SK-N-SH treated with all-trans-retinoic acid at 6 μM for 48 hours (cell line): ENCODE data around the gene MRPL58.

Source experiments
- ATAC-seq: fragments of 200-7000 bp; cut with Tn5 transposase; 3 replicates; pipeline ENCODE4 v1.9.1; 2020; ENCODE audit warnings: mild to moderate bottlenecking, moderate library complexity
- ARNTL ChIP-seq: fragments of 450-650 bp; formaldehyde crosslinking; IDR thresholded peaks from 2 replicates; pipeline ENCODE4 v1.5.0; 2020; ENCODE audit warnings: low read depth, mild to moderate bottlenecking, moderate library complexity, borderline replicate concordance
- BACH2 ChIP-seq: fragments of 250-450 bp; sonication (Bioruptor Pico); IDR thresholded peaks from 2 replicates; pipeline ENCODE4 v1.9.0; 2021; ENCODE audit warnings: mild to moderate bottlenecking, borderline replicate concordance
- CREB5 ChIP-seq: fragments of 250-450 bp; sonication (Bioruptor Pico); IDR thresholded peaks from 2 replicates; pipeline ENCODE4 v1.5.1; 2020; ENCODE audit warnings: low read depth, mild to moderate bottlenecking, moderate library complexity
- CSDC2 ChIP-seq: fragments of 250-450 bp; sonication (Bioruptor Pico); IDR thresholded peaks from 2 replicates; pipeline ENCODE4 v1.5.0; 2020; ENCODE audit warnings: mild to moderate bottlenecking, moderate library complexity
- ESRRG ChIP-seq: fragments of 250-450 bp; sonication (Bioruptor Pico); IDR thresholded peaks from 2 replicates; pipeline ENCODE4 v1.6.1; 2021; ENCODE audit warnings: mild to moderate bottlenecking
- GLIS3 ChIP-seq: fragments of 250-450 bp; sonication (Bioruptor Pico); IDR thresholded peaks from 2 replicates; pipeline ENCODE4 v1.5.0; 2020; ENCODE audit warnings: mild to moderate bottlenecking, moderate library complexity
- ISL1 ChIP-seq: fragments of 250-450 bp; sonication (Bioruptor Pico); IDR thresholded peaks from 2 replicates; pipeline ENCODE4 v2.1.2; 2022; ENCODE audit warnings: mild to moderate bottlenecking, moderate library complexity
- OSR1 ChIP-seq: fragments of 250-450 bp; sonication (Bioruptor Pico); IDR thresholded peaks from 2 replicates; pipeline ENCODE4 v1.8.0; 2022; ENCODE audit warnings: moderate library complexity, mild to moderate bottlenecking, inconsistent platforms
- PATZ1 ChIP-seq: fragments of 250-450 bp; sonication (Bioruptor Pico); IDR thresholded peaks from 2 replicates; pipeline ENCODE4 v1.8.0; 2020; ENCODE audit warnings: mild to moderate bottlenecking, moderate library complexity, borderline replicate concordance
- POU6F1 ChIP-seq: fragments of 250-450 bp; sonication (Bioruptor Pico); IDR thresholded peaks from 2 replicates; pipeline ENCODE4 v1.8.0; 2021; ENCODE audit warnings: low read depth, mild to moderate bottlenecking, moderate library complexity, borderline replicate concordance
- PPARA ChIP-seq: fragments of 250-450 bp; sonication (Bioruptor Pico); IDR thresholded peaks from 2 replicates; pipeline ENCODE4 v1.5.0; 2020; ENCODE audit warnings: mild to moderate bottlenecking, borderline replicate concordance
- SNAI2 ChIP-seq: fragments of 250-450 bp; sonication (Bioruptor Pico); IDR thresholded peaks from 2 replicates; pipeline ENCODE4 v1.5.0; 2020; ENCODE audit warnings: mild to moderate bottlenecking, moderate library complexity
- TCF4 ChIP-seq: fragments of 250-450 bp; sonication (Bioruptor Pico); IDR thresholded peaks from 2 replicates; pipeline ENCODE4 v1.8.0; 2021; ENCODE audit warnings: mild to moderate bottlenecking, moderate library complexity, borderline replicate concordance
- TSHZ2 ChIP-seq: fragments of 250-450 bp; sonication (Bioruptor Pico); IDR thresholded peaks from 2 replicates; pipeline ENCODE4 v1.5.0; 2020; ENCODE audit warnings: mild to moderate bottlenecking, moderate library complexity
- ZC3H10 ChIP-seq: fragments of 250-450 bp; sonication (Bioruptor Pico); IDR thresholded peaks from 2 replicates; pipeline ENCODE4 v1.5.1; 2021; ENCODE audit warnings: mild to moderate bottlenecking, moderate library complexity
- ZFP3 ChIP-seq: fragments of 250-450 bp; sonication (Bioruptor Pico); IDR thresholded peaks from 2 replicates; pipeline ENCODE4 v1.5.0; 2020; ENCODE audit warnings: mild to moderate bottlenecking, moderate library complexity
- ZFP30 ChIP-seq: fragments of 450-650 bp; formaldehyde crosslinking; IDR thresholded peaks from 2 replicates; pipeline ENCODE4 v1.5.0; 2022; ENCODE audit warnings: mild to moderate bottlenecking, moderate library complexity
- ZNF565 ChIP-seq: fragments of 450-650 bp; formaldehyde crosslinking; conservative IDR thresholded peaks from 2 replicates; pipeline ENCODE4 v1.5.0; 2020; ENCODE audit warnings: low read depth, mild to moderate bottlenecking, moderate library complexity
- ZNF70 ChIP-seq: fragments of 450-650 bp; formaldehyde crosslinking; IDR thresholded peaks from 2 replicates; pipeline ENCODE4 v1.5.0; 2020; ENCODE audit warnings: mild to moderate bottlenecking, moderate library complexity
- ZNF8 ChIP-seq: fragments of 450-650 bp; formaldehyde crosslinking; IDR thresholded peaks from 2 replicates; pipeline ENCODE4 v1.5.0; 2020; ENCODE audit warnings: mild to moderate bottlenecking, moderate library complexity
- TF ChIP-seq, protein P1 (sequence below): fragments of 250-450 bp; sonication (Bioruptor Pico); IDR thresholded peaks from 2 replicates; pipeline ENCODE4 v1.5.1; 2021; ENCODE audit warnings: mild to moderate bottlenecking, moderate library complexity

MRPL58 gene

GRCh38 chr17:75008373-75008772 is 4.1 kb upstream of the MRPL58 start:
- TF ChIP-seq PPARA (CRISPR knock-in tag) (no peak), ZNF8 (CRISPR knock-in tag) (no peak), PATZ1 (CRISPR knock-in tag) (no peak), ZNF565 (CRISPR knock-in tag) (no peak), ZC3H10 (no peak), OSR1 (no peak), ZNF70 (CRISPR knock-in tag) (no peak), GLIS3 (CRISPR knock-in tag) (no peak), ZFP30 (CRISPR knock-in tag) (no peak), TCF4 (CRISPR knock-in tag) (no peak), ARNTL (CRISPR knock-in tag) (no peak), TSHZ2 (CRISPR knock-in tag) (no peak), SNAI2 (CRISPR knock-in tag) (no peak), CREB5 (no peak), ZFP3 (no peak), ISL1 (CRISPR knock-in tag) (no peak), CSDC2 (CRISPR knock-in tag) (no peak)
- ATAC-seq: no peak

DNA sequence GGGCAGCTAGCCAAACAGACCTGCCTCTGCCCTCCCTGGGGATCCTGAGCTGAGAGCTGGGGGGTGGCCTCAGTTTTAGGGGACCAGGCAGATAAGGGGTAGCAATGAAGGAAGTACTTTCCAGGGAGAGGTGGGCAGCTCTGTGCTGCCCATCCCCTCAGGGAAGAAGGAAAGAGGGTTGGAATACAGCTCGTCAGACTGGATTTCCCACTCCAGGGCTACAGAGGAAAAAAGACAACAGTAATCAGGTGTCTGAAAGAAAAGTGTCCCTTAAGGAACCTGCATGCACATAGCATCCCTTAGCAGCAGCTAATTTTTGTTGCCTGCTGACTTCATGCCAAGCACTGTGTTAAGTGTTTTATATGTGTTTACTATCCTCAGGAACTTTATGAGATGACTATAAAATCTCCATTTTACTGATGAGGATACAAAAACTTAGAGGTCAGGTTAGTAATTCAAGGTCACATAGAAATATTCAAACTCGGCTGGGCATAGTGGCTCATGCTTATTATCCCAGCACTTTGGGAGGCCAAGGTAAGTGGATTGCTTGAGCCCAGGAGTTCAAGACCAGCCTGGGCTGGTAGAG is 3.2 kb upstream of the MRPL58 start:
- no peak for ATAC-seq
- TF ChIP-seq CSDC2 (CRISPR knock-in tag) (no peak), GLIS3 (CRISPR knock-in tag) (no peak), ESRRG (CRISPR knock-in tag) (no peak), ZFP30 (CRISPR knock-in tag) (no peak), ZNF70 (CRISPR knock-in tag) (no peak), PPARA (CRISPR knock-in tag) (no peak), TCF4 (CRISPR knock-in tag) (no peak), OSR1 (no peak), BACH2 (CRISPR knock-in tag) (no peak), CREB5 (no peak), POU6F1 (CRISPR knock-in tag) (no peak), ZNF8 (CRISPR knock-in tag) (no peak)
- TF ChIP-seq, protein P1, sequence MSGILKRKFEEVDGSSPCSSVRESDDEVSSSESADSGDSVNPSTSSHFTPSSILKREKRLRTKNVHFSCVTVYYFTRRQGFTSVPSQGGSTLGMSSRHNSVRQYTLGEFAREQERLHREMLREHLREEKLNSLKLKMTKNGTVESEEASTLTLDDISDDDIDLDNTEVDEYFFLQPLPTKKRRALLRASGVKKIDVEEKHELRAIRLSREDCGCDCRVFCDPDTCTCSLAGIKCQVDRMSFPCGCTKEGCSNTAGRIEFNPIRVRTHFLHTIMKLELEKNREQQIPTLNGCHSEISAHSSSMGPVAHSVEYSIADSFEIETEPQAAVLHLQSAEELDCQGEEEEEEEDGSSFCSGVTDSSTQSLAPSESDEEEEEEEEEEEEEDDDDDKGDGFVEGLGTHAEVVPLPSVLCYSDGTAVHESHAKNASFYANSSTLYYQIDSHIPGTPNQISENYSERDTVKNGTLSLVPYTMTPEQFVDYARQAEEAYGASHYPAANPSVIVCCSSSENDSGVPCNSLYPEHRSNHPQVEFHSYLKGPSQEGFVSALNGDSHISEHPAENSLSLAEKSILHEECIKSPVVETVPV (CRISPR knock-in tag): no peak
- TF ChIP-seq, all 23 proteins: peak for 0
